HG02885 (cell line): Measurements from ENCODE around the gene SPIRE2.
"Not testable (repeated sequence)": the region's sequence is repeated elsewhere in the genome, so short reads cannot be mapped to it uniquely, and the experiment has no call there.

Experiments
- ATAC-seq: cut with Tn5 transposase; IDR thresholded peaks from one replicate; pipeline ENCODE4 v1.9.1; 2021; ENCODE audit warnings: mild to moderate bottlenecking; ENCODE audit not compliant: unreplicated experiment, poor library complexity

SPIRE2 gene, protein sequence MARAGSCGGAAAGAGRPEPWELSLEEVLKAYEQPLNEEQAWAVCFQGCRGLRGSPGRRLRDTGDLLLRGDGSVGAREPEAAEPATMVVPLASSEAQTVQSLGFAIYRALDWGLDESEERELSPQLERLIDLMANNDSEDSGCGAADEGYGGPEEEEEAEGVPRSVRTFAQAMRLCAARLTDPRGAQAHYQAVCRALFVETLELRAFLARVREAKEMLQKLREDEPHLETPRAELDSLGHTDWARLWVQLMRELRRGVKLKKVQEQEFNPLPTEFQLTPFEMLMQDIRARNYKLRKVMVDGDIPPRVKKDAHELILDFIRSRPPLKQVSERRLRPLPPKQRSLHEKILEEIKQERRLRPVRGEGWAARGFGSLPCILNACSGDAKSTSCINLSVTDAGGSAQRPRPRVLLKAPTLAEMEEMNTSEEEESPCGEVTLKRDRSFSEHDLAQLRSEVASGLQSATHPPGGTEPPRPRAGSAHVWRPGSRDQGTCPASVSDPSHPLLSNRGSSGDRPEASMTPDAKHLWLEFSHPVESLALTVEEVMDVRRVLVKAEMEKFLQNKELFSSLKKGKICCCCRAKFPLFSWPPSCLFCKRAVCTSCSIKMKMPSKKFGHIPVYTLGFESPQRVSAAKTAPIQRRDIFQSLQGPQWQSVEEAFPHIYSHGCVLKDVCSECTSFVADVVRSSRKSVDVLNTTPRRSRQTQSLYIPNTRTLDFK

DNA sequence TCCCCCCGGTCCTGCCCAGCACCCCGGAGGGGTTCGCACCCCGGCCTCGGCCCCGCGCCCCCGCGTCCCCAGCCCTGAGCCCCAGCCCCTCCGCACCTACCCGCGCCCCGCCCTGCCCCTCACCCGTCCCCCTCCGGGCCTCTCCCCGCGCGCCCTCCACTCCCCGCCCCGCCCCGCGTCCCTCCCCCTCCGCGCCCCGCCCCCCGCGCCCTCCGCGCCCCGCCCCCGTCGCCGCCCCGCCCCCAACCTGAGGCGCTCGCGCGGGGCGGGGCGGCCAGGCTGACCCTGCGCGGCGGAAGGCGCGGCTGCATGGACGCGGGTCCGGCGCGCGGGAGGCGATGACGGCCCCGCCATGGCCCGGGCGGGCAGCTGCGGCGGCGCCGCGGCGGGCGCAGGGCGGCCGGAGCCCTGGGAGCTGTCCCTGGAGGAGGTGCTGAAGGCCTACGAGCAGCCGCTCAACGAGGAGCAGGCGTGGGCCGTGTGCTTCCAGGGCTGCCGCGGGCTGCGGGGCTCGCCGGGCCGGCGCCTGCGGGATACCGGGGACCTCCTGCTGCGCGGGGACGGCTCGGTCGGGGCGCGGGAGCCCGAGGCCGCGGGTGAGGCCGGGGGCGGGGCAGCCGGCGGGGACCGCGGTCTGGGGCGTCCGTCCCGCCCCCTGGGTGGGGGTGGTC, at the start of gene SPIRE2:
TSS of gene SPIRE2 (plus strand) at position 277 of the 671 bp plus-strand sequence. CDS start at position 353, 76 bp downstream.
- ATAC-seq, result no peak

DNA sequence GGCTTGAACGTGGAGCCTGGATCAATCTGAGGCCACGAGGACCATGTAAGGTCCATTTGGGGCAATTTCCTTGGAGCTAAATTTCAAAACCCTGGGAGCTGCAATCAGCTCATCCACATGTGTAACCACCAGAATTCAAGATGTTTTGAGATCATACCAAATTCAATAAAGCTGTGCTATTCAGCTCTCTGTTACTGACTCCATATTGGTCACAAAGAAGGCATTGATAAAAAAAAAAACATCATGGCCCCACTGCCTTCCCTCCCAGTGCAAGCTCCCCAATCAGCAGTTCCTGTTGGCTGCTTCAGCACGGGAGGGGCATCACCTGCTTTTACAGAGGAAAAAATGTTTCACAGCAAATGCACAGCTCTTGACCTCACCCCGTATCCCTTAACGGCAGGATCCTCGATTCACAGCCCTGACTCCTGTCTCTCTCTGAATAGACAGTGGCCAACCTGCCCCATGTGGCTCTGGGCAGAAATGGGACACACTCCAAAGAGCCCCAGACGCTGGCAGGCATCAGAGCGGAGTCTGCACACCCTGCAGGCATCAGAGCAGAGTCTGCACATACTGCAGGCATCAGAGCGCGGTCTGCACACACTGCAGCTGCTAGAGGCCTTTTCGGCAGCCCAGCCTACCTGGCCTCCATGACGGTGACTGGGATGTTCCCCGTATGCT, 48.9 kb upstream of the SPIRE2 start:
- no peak for ATAC-seq

DNA sequence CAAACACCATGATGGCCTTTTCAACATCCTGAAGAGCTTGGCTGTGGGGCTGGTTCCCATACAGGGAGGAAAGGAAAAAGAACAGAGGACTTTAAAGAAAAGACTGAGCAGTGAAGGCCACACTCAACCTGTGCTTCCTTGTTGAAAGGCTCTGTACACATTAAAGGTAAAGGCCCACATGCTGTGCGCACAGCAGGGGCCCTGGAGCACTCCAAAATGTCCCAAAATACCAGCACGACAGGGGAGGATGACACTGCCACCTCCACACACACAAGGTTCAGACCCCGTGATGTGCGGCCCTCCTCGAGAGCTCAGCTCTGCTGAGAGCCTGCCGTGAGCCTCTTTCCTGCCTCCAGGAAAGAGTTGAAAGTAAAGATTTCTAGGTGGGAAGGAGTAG, 48.4 kb upstream of the SPIRE2 start:
- ATAC-seq, result no peak

DNA sequence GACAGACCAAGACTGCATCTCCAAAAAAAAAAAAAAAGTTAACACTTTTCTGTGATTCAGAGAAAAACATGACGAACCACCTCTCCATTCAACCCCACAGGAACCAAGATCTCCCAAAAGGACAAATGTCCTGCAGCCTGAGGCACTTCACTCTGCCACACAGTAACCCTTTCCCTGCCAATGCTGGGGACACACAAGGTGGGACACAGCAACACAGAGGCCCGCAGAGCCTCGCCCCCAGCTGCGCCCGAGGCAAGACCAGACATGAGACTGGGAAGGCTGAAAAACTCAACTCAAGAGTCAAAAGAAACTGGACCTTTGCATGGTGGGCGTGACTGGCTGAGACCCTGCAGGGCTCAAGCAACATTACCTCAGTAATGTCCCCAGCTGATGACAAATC, 45.8 kb upstream of the SPIRE2 start:
- no peak for ATAC-seq

DNA sequence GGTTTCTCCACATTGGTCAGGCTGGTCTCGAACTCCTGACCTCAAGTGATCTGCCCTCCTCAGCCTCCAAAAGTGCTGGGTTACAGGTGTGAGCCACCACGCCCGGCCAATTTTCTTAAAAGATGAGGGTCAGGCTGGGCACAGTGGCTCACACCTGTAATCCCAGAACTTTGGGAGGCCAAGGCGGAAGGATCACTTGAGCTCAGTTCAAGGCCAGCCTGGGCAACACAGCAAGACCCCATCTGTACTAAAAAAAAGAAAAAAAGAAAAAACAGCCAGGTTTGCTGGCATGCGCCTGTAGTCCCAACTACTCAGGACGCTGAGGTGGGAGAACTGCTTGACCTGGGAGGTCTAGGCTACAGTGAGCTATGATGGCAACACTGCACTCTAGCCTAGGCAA, 44.3 kb upstream of the SPIRE2 start:
- ATAC-seq, result not testable (repeated sequence)

DNA sequence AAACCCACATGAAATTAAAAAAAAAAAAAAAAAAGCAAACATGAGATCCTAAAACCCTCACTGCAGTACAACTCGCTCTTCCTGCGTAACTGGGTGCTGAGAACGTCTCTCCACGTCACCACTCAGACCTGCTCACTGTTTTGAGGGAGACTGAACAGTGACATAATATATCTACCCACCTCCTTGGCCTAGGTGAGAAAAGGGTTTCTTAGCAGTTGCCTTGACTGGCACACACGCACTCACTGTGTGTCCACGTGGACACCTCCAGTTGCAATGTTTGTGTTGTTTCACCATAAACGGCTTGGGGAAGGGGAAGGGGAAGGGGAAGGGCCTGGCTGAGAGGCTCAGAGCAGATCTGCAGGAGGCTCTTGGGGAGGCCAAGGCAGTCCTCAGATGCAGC, 43.9 kb upstream of the SPIRE2 start:
- no peak for ATAC-seq

DNA sequence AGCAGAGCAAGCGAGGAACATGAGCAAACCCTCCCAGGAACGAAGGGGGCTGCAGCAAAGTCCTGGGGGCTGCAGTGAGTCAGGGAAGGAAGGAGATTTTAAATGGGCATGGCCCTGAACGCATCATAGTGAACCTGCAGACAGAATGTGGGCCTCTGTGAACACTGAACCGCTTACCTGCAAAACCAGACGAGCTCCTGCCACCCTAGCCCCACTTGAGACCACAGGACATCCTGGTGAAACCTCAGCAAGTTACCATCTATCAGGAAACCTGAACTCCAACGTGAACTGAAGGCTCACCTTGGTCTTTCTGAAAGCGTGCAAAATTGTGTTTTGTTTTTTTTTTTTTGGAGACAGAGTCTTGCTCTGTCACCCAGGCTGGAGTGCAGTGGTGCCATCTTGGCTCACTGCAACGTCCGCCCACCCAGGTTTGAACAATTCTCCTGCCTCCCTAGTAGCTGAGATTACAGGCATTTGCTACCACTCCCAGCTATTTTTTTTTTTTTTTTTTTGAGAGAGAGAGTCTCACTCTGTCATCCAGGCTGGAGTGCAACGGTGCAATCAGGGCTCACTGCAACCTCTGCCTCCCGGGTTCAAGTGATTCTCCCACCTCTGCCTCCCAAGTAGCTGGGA, 42.6 kb upstream of the SPIRE2 start:
- ATAC-seq, result no peak

DNA sequence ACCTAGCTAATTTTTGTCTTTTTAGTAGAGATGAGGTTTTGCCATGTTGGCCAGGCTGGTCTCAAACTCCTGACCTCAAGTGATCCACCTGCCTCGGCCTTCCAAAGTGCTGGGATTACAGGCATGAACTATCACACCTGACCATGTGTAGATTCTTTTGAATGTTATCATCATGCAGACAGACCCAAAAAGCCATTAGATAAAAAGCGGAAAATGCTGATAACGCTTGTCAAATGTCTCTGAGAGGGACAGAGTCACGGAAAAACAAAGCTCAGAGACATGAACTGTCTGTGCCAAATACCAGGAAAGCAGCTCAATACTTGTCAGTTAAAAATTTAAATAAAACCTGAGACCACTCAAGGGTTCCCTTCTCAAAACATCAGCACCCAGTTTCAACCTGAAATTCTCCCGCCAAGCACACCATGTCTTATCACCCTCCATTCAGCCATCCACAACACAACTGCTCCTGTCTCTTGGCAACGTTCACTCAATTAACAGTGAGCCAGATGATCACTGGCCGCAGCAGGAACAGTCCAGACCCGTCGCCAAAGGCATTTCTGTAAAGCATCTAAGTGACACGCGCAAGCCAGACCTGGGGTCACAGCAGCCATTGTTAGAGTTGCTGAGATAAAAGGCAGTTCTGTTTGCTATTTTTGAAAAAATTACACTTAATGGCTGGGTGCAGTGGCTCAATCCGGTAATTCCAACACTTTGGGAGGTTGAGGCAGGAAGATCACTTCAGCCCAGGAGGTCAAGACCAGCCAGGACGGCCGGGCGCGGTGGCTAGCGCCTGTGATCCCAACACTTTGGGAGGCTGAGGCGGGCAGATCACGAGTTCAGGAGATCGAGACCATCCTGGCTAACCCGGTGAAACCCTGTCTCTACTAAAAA, 41.6 kb upstream of the SPIRE2 start:
- ATAC-seq, result no peak

DNA sequence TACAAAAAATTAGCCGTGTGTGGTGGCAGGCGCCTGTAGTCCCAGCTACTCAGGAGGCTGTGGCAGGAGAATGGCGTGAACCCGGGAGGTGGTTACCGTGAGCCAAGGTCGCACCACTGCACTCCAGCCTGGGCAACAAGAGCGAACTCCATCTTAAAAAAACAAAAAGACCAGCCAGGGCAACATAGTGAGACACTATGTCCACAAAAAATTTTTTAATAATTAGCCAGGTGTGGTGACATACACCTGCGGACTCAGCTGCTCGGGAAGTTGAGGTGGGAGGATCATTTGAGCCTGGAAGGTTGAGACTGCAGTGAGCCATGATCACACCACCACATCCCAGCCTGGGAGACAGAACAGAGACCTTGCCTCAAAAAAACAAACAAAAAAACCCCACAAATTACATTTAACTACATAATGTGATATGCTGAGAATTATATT, 40.9 kb upstream of the SPIRE2 start:
- ATAC-seq, result no peak

DNA sequence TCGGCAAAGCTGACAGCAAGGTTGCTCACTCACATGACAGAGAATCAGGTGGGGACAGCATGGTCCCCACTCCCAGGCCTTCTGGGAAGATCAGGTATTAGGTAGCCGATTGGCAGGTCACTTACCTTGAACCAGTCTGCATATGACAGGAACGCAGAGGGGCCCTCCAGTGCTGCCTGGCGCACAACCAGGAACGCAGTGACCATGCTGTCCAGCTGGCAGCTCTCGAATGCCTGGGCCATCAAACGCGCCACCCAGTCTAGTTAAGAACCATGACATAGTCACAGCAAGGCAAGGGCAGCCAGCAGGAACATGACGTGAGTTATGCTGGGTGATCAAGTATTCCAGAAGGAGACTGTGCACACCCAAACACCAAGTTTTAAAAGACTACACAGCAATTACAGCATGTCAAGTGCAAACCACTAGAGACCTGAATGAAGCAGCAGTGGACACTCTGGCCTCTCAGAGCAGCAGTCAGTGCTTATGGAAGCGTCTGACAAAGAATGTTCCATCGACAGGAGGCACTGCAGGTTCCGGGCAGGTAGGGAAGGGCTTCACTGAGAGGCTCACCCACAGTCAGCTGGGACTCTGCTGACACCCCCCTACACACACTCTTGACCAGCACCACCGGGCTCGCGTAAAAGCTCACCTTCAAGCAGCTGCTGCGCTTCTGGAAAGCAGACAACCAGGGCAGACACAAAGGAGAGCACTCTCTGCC, 36.8 kb upstream of the SPIRE2 start:
- ATAC-seq, result no peak

DNA sequence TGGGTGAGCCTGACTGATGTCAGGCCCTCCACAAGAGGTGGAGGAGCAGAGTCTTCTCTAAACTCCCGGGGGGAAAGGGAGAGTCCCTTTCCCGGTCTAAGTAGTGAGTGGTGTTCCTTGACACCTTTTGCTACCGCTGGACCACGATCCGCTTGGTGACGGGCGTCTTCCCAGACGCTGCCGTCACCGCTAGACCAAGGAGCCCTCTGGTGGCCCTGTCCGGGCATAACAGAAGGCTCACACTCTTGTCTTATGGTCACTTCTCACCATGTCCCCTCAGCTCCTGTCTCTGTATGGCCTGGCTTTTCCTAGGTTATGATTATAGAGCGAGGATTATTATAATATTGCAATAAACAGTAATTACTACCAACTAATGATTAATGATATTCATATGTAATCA, 35.2 kb upstream of the SPIRE2 start:
- not testable (repeated sequence) for ATAC-seq

DNA sequence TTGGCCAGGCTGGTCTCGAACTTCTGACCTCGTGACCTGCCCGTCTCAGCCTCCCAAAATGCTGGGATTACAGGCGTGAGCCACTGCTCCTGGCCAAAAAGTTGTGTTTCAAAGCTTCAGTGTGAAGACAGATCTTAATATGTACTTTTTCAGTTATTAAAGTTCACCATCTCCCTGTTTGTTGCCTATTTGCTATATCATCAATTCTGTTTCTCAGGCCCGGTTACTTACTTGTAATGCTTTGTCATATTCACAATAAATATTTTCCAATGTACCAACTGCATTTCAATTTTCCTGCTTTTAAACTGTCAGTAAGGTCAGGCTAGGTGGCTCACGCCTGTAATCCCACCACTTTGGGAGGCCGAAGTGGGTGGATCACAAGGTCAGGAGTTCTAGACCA, 34.3 kb upstream of the SPIRE2 start:
- ATAC-seq, result no peak

DNA sequence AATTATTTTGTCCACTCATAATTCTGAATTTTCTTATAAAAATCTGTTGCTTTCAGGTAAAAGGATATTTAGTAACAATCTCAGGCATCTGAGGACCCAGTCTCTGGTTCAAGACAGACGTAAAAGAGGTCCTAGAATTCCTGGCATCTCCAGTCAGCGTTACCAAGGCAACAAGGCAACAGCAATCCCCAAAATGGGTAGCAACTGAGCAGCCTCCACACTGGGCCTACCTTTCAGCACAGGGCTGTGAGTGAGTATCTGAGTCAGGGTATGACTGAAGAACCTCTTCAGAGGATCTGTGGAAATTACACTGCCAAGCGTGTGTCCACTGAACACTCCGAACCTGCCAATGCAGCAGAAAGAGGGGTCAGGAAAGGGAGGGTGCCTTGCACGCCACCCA, 32.6 kb upstream of the SPIRE2 start:
- ATAC-seq, result no peak

DNA sequence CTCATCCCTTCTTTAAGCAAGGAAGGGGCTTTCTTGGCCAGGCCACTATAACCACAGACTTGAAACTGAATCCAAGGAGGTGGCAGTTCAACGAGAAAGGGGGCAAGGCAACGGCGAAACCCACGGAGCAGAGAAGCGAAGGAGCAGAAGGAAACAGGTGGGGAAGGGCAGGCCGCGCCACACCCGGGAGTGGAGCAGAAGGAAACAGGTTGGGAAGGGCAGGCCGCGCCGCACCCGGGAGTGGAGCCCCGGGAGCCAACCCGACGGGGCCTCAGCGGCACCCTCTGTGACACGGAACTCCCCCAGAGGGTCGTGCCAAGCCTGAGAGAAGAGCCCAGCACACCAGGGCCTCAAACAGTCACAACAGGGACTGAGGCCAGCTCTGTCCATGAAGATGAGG, 32.2 kb upstream of the SPIRE2 start:
- no peak for ATAC-seq

DNA sequence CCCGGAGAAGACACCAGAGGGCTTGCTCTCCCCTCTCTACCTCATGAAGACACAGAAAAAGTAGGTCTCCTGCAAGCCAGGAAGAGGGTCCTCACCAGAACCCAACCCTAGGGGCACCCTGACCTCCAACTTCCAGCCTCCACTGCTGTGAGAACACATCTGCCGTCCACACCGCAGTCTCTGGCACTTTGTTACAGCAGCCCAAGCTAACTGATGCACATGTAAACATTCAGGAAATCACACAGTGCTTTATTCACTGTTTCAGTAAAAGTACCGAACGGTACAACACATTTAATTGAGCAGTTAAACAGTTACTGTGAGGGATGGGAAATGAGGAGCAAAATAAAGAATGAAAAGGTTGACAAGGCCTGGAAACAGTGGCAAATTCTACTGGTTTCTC, 30.1 kb upstream of the SPIRE2 start:
- ATAC-seq, result no peak

DNA sequence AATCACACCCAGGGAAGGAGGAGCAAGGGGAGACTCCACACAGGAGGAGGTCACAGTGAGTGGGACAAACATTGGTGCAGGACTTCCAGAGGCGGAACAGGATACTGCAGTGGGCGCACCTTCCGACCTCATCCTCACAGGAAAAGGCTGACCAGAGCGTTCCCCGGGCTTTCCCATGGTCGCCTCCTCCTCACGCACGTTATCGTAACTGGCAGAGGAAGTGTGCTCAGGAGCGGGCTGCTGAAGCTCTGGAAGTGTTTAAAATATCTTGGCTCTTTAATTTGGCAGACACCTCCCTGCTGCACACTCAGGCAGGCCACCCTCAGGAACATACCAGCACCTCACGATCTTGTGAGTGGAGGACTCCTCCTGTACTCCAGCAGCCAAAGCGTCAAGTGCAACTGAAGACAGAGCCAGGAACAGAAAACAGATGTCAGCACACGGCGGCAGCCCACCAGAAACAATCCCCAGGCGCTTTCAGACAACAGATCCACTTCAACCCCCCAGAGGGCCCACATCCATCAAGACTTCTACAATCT, 29.4 kb upstream of the SPIRE2 start:
- ATAC-seq, result no peak

DNA sequence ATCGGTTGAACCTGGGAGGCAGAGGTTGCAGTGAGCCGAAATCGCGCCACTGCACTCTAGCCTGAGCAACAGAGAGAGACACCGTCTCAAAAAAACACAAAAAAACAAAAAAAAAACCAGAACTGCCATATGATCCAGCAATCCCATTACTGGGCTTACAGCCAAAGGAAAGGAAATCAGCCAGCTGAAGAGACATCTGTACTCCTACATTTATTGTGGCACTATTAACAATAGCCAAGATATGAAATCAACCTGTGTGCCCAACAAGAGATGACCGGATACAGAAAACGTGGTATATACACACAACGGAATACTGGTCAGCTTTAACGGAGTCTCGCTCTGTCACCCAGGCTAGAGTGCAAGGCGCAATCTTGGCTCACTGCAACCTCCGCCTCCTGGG, 26.5 kb upstream of the SPIRE2 start:
- ATAC-seq, result no peak

DNA sequence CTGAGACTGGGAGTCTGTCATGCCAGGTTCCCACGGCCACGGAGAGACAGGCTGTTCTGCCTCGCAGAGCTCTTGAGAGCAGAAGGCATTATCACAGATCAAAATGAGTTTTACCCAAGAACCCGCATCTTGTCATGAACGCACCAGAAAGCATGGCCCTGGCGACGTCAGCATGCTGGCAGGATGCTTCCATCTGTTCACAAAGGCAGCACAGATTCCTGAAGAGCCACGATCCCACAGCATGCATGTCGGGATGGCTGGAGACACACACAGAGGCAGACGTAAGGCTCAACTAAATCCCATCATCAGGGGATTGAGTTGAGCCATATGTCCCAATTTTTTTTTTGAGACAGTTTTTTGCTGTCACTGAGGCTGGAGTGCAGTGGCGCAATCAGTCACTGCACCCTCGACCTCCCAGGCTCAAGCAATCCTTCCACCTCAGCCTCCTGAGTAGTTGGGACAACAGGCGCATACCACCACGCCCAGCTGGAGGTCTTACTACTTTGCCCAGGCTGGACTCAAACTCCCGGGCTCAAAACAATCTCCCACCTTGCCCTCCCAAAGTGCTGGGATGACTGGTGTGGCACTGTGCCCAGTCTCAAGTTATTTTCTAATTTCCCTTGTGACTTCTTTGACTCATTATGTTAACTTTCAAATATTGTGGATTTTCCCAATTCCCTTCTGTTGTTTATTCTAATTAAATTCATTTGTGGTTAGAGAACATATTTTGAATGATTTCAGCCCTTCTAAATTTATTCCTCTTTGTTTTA, 23.0 kb upstream of the SPIRE2 start:
- no peak for ATAC-seq
